Adipocyte (in vitro differentiated cells): Measurements from ENCODE around the gene GLCE.

ENCODE experiments used
- DNase-seq: peaks from one replicate; pipeline ENCODE4 v3.0.0-alpha.2; 2015; ENCODE audit warnings: low read depth
- H3K27me3 ChIP-seq: replicated peaks from 2 replicates; pipeline ENCODE4 v1.7.0; 2013; ENCODE audit warnings: mild to moderate bottlenecking, low read length, moderate library complexity; ENCODE audit not compliant: control insufficient read depth, insufficient read depth
- H3K36me3 ChIP-seq: 2 replicates; pipeline ENCODE4 v1.7.0; 2013; ENCODE audit warnings: low read length, mild to moderate bottlenecking, moderate library complexity; ENCODE audit not compliant: control insufficient read depth, insufficient read depth, severe bottlenecking
- H3K4me1 ChIP-seq: 2 replicates; pipeline ENCODE4 v1.7.0; 2013; ENCODE audit warnings: mild to moderate bottlenecking, low read length, moderate library complexity; ENCODE audit not compliant: control insufficient read depth, insufficient read depth
- H3K4me3 ChIP-seq: 2 replicates; pipeline ENCODE4 v1.7.0; 2013; ENCODE audit warnings: mild to moderate bottlenecking, low read length, moderate library complexity
- H3K9ac ChIP-seq: 2 replicates; pipeline ENCODE4 v1.7.0; 2013; ENCODE audit warnings: mild to moderate bottlenecking, low read length, moderate library complexity
- H3K9me3 ChIP-seq: 2 replicates; pipeline ENCODE4 v1.7.0; 2013; ENCODE audit warnings: mild to moderate bottlenecking, low read length, moderate library complexity; ENCODE audit not compliant: control insufficient read depth

The GLCE gene

GRCh38 chr15:69160141-69160993 lies at the start of gene GLCE:
GLCE (plus strand) TSS chr15:69160635; CDS start chr15:69255807, 95,172 bp downstream.
- DNase-seq: peak; percentile 98
- H3K9me3 ChIP-seq: no peaks in the 10 kb centered on the region
- H3K27me3 ChIP-seq: no peaks in the 10 kb centered on the region
- no peaks in the 10 kb centered on the region for H3K36me3 ChIP-seq
- peaks cover 12% of the 10 kb centered on the region for H3K4me1 ChIP-seq
- H3K4me3 ChIP-seq: peak within 1 kb of the TSS; percentile 91
- peak within 1 kb of the TSS; percentile 92 for H3K9ac ChIP-seq

GRCh38 chr15:69114331-69114928 lies 46.0 kb upstream of the GLCE start:
- peaks cover 19% of the 10 kb centered on the region for H3K4me1 ChIP-seq
- H3K9ac ChIP-seq: no peak overlapping the region
- H3K9me3 ChIP-seq: peaks cover 6% of the 10 kb centered on the region
- H3K4me3 ChIP-seq: no peak overlapping the region
- no peak for DNase-seq
- H3K36me3 ChIP-seq: no peaks in the 10 kb centered on the region
- H3K27me3 ChIP-seq: peaks cover 44% of the 10 kb centered on the region

- no peak for DNase-seq
- Histone ChIP-seq H3K4me3 (no peak overlapping the region), H3K36me3 (no peaks in the 10 kb centered on the region), H3K9ac (no peak overlapping the region), H3K9me3 (peaks cover 6% of the 10 kb centered on the region), H3K27me3 (peaks cover 38% of the 10 kb centered on the region), H3K4me1 (peaks cover 23% of the 10 kb centered on the region)
Observed at GRCh38 chr15:69115031-69115430, 45.4 kb upstream of the GLCE start.

GRCh38 chr15:69116391-69116790 lies 44.0 kb upstream of the GLCE start:
- no peak for DNase-seq
- Histone ChIP-seq H3K4me3 (no peak overlapping the region), H3K4me1 (peaks cover 26% of the 10 kb centered on the region), H3K9me3 (peaks cover 6% of the 10 kb centered on the region), H3K27me3 (peaks cover 29% of the 10 kb centered on the region), H3K9ac (no peak overlapping the region), H3K36me3 (no peaks in the 10 kb centered on the region)

GRCh38 chr15:69117431-69117871 lies 43.0 kb upstream of the GLCE start:
- Histone ChIP-seq H3K27me3 (peaks cover 29% of the 10 kb centered on the region), H3K9me3 (peaks cover 6% of the 10 kb centered on the region), H3K36me3 (no peaks in the 10 kb centered on the region), H3K4me1 (peaks cover 26% of the 10 kb centered on the region), H3K4me3 (no peak overlapping the region), H3K9ac (no peak overlapping the region)
- no peak for DNase-seq

- Histone ChIP-seq H3K27me3 (peaks cover 25% of the 10 kb centered on the region), H3K4me3 (peak overlapping the region; percentile 7)
- peak; percentile 47 for DNase-seq
Observed at GRCh38 chr15:69118089-69118488, 42.3 kb upstream of the GLCE start.

GRCh38 chr15:69119001-69119400 lies 41.4 kb upstream of the GLCE start:
- Histone ChIP-seq H3K9ac (peak overlapping the region; percentile 40), H3K36me3 (no peaks in the 10 kb centered on the region), H3K4me1 (peaks cover 26% of the 10 kb centered on the region), H3K4me3 (peak overlapping the region; percentile 7), H3K27me3 (peaks cover 18% of the 10 kb centered on the region), H3K9me3 (no peaks in the 10 kb centered on the region)
- DNase-seq: peak; percentile 4

More at GRCh38 chr15:69118089-69118488, 42.3 kb upstream of the GLCE start:
- Histone ChIP-seq H3K9ac (peak overlapping the region; percentile 40), H3K4me1 (peaks cover 26% of the 10 kb centered on the region), H3K9me3 (peaks cover 6% of the 10 kb centered on the region), H3K36me3 (no peaks in the 10 kb centered on the region)

GRCh38 chr15:69119683-69120395 lies 40.6 kb upstream of the GLCE start:
- H3K36me3 ChIP-seq: no peaks in the 10 kb centered on the region
- peak overlapping the region; percentile 40 for H3K9ac ChIP-seq
- no peak for DNase-seq
- H3K4me1 ChIP-seq: peaks cover 26% of the 10 kb centered on the region
- H3K4me3 ChIP-seq: peak overlapping the region; percentile 1
- H3K9me3 ChIP-seq: no peaks in the 10 kb centered on the region
- H3K27me3 ChIP-seq: peaks cover 9% of the 10 kb centered on the region

GRCh38 chr15:69120732-69121131 lies 39.7 kb upstream of the GLCE start:
- no peak for DNase-seq
- H3K36me3 ChIP-seq: no peaks in the 10 kb centered on the region
- H3K27me3 ChIP-seq: peaks cover 5% of the 10 kb centered on the region
- H3K4me1 ChIP-seq: peaks cover 28% of the 10 kb centered on the region
- no peak overlapping the region for H3K4me3 ChIP-seq
- H3K9me3 ChIP-seq: no peaks in the 10 kb centered on the region
- no peak overlapping the region for H3K9ac ChIP-seq

- no peaks in the 10 kb centered on the region for H3K9me3 ChIP-seq
- H3K4me3 ChIP-seq: no peak overlapping the region
- DNase-seq: no peak
- peaks cover 34% of the 10 kb centered on the region for H3K4me1 ChIP-seq
- H3K27me3 ChIP-seq: peaks cover 5% of the 10 kb centered on the region
- no peak overlapping the region for H3K9ac ChIP-seq
- H3K36me3 ChIP-seq: no peaks in the 10 kb centered on the region
Observed at GRCh38 chr15:69121198-69121828, 39.1 kb upstream of the GLCE start.

- no peak overlapping the region for H3K4me3 ChIP-seq
- peaks cover 33% of the 10 kb centered on the region for H3K4me1 ChIP-seq
- H3K9me3 ChIP-seq: no peaks in the 10 kb centered on the region
- no peak for DNase-seq
- H3K9ac ChIP-seq: no peak overlapping the region
- no peaks in the 10 kb centered on the region for H3K27me3 ChIP-seq
- H3K36me3 ChIP-seq: no peaks in the 10 kb centered on the region
Observed at GRCh38 chr15:69125236-69125635, 35.2 kb upstream of the GLCE start.
